22Rv1 (cell line): ENCODE results near the gene CALM3.

Source experiments
- ZFX ChIP-seq: fragments of 450-650 bp; IDR thresholded peaks from 2 replicates; pipeline ENCODE4 v1.6.1; 2017; ENCODE audit warnings: antibody characterized with exemption, borderline replicate concordance
- TF ChIP-seq, protein P1 (sequence below): fragments of 450-650 bp; IDR thresholded peaks from 2 replicates; pipeline ENCODE4 v1.5.1; 2017; ENCODE audit warnings: mild to moderate bottlenecking

DNA sequence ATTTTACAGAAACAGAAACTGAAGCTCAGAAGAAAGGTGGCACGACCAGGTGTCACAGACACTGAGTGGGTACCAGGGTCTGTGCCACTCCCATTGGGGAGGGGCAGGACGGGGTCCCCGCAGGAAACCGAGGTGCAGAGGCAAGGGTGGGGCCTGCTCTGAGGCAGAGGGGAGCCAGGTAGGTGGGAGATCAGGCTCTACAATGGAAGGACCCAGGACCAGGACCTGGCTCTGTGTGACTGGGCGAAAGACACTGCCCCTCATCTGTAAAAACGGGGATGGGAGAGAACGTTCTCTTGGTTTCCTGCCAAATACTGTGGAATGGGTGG, 21.0 kb downstream of the CALM3 start:
- TF ChIP-seq, protein P1, sequence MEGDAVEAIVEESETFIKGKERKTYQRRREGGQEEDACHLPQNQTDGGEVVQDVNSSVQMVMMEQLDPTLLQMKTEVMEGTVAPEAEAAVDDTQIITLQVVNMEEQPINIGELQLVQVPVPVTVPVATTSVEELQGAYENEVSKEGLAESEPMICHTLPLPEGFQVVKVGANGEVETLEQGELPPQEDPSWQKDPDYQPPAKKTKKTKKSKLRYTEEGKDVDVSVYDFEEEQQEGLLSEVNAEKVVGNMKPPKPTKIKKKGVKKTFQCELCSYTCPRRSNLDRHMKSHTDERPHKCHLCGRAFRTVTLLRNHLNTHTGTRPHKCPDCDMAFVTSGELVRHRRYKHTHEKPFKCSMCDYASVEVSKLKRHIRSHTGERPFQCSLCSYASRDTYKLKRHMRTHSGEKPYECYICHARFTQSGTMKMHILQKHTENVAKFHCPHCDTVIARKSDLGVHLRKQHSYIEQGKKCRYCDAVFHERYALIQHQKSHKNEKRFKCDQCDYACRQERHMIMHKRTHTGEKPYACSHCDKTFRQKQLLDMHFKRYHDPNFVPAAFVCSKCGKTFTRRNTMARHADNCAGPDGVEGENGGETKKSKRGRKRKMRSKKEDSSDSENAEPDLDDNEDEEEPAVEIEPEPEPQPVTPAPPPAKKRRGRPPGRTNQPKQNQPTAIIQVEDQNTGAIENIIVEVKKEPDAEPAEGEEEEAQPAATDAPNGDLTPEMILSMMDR: no peak
- TF ChIP-seq ZFX: no peak
